ENCODE results near the gene CHD2.
A peak's percentile ranks its signal among the peaks of the same experiment; 100 is the strongest.
"Not testable (repeated sequence)": the region's sequence is repeated elsewhere in the genome, so short reads cannot be mapped to it uniquely, and the experiment has no call there.

The CHD2 gene

DNA sequence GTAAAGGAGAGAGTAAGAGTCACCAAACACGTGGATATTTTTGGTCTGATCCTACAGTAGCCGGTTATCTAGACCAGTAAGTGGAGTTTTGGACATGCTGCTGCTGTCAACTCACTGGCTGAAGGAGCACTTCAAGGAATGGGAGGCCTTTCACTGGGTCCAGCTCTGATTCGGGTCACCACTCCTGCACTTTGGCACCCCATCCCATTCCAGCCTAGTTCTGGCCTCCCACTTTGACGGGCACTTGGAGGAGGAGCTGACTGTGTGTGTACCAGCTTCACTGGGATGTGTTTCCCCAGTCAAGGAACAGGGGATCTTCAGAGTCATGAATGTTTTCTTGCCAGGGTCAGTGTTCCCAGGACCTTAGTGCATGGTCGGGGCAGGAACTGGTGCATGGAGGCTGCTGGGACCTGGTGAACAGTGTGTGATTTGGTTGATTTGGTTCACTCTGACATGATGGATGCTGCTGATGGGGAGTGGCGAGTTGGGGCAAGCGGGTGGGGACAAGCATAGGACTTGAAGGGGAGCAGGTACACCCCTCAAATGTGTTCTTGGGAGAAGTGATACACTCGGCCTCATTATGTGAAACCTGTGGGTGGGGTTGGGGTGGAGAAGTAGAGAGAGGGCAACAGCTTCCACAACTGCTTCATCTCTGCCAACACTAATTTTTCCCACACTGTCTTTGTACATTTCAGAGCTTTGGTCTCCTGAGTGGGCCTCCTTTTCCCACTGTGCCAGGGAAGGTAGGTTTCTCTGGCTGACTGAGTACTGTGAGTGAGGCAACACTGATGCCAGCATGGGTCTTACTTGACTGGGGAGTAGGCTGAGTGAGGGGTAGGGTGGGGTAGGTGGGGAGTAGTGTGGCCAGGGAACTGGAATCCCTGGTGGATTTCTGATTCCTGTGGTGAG, 124.8 kb downstream of the CHD2 start:
- DNase-seq, result no peak

DNA sequence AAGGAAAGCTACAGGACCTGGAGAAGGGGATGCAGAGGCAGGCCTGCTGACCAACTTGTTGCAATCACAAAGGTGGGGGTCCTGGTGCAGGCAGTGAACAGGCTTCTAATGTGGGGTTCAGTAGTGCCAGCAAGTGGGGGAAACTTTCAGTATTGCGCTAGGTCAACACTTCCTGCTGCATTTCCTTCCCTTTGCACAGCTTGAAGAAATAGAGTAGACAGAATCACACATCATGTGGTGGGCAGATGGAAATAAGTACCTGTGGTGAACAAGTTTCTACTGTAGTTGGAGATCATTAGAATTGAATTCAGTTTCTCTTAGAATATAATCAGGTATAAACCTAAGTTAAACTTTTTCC, 125.5 kb downstream of the CHD2 start:
- no peak for DNase-seq

DNA sequence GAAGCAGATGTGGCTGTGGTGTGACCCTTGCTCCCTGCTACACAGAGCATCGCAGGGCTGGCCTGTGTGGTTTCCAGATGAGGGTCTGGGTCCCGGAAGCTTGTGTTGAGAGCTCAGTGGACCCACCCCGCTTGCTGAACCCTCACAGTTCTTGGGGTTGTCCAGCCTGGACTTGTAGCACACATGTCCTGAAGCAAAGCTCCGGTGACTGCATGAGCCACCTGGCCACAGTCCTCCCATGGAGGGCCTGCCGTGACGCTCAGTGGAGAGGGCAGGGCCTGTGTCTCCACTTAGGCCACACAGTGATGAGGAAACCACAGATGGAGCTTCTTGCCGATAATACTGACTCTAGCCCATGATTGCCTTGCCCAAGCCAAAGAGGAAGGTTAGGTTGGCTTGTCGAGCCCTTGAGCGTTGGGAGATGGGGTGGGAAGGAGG, 126.3 kb downstream of the CHD2 start:
- DNase-seq, result no peak

DNA sequence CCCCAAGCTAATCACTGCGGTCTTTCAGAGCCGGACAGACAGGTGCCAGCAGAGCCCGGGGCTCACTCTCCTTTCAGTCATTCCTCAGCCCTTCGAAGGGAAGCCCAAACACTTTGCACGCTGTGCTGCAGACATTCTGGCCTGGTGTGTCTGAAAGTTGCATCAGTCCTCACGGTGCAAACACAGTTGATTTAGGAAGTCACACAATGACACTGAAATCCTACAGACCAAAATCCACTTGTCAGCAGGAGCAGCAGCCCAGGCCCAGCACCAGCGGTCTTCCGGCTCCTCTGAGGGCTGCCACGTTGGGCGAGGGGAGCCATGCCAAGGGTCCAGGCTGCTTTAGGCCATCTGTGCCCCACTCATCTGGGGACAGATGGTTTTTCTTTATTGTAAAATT, 127.3 kb downstream of the CHD2 start:
- no peak for DNase-seq

DNA sequence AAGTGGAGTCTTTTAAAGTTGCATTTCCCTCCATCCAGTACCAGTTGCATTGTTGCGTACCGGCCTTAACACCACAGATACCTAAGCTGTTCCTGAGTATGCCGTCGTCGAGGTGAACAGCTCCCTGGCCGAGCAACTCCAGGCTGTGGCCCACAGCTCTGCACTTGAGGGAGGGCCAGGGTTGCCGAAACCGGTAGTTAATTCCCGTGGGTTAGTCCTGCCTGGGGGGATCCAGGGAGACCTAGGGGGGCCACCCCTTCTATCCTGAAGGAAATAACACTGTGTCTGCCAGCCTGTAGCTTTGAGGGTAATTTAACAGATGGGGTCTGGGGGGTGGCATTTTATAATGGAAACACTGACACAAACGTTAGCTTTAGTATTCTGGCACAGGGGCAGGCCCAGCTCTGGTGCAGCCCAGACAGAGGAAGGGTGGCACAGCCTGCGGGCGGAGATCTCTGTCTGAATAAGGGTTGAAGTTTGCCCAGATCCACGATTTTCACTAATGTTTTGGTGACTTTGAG, 128.0 kb downstream of the CHD2 start:
- no peak for DNase-seq

DNA sequence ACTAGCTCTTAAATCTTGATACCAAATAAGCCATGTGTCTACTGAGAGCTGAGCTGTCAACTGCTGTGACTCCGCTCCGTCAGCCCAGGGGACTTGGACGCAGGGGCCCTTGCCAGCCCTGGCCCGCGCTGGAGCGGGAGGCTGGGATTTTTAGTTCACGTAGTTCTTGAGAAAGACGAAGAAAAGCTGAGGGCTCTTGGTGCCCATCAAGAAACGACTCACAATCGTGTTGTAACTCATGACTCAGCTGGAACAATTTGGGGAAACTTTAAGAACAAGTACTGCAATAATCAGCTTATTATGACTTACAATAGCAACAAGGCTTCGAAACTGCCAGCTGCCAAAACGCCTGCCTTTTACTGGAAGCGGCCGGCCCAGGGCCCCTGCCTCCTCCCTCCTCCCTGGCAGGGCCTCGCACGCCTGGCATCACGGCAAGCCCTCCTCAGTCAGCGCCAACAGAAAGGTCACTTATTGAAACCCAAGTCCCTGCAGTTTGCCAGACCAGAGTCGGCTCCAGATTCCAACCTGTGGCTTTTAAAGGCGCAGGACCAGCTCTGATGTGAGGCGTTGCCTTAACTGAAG, 128.6 kb downstream of the CHD2 start:
- DNase-seq, result no peak

DNA sequence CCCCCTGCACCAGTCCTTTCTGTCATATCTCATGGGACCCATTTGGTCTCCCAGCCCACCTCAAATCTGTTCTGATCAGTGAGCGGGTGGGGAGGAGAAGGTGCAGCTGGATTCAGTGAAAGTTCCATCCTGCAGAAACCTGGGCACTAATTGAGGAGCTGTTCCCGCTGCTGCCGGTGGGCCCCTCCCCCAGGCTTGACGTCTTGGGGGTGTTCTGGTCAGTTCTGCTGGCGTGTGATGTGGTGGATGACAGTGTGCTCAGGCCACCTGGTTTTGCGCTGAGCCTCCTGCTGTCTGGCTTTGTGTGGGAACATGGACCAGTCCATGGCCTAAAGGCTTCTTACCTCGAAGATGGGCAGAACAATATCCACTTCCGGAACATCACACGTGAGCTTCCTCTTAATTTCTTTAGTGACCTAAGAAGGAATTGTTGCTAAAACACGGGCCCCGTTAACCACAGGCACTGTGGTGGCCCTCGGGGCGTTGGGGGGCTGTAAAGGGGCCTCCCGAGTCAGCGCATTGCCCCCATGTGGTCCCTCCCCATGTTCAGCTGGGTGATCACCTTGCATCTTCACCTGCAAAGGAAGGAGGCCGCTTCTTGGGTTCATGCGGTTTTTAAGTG, 129.2 kb downstream of the CHD2 start:
- no peak for DNase-seq

DNA sequence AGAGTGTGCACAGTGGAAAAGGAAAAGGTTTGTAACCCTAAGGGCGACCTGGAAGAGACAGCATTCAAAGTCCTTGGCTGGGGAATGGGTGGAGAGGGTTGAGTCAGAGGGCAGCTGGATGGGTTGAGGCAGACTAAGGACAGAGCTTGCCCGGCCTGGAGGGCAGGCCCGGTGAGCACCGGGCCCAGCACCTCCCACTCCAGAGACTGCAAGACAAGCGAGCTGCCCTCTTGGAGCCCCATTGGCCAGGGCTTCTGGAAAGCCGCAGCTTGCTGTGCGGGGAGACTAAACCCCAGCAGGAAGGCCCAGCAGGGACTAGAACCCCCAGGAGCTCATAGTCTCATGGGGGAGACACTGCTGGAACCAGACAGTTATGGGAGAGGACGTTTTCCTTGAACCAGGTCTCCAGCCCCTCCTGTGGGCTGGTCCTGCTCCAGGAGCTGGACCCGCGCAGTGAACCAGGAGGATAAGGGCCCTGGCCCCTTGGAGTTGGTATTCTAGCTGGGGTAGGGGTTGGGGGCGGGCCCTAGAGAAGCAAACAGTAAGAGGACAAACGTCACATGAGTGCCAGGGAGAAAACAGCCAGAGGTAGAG, 129.8 kb downstream of the CHD2 start:
- DNase-seq, result no peak

DNA sequence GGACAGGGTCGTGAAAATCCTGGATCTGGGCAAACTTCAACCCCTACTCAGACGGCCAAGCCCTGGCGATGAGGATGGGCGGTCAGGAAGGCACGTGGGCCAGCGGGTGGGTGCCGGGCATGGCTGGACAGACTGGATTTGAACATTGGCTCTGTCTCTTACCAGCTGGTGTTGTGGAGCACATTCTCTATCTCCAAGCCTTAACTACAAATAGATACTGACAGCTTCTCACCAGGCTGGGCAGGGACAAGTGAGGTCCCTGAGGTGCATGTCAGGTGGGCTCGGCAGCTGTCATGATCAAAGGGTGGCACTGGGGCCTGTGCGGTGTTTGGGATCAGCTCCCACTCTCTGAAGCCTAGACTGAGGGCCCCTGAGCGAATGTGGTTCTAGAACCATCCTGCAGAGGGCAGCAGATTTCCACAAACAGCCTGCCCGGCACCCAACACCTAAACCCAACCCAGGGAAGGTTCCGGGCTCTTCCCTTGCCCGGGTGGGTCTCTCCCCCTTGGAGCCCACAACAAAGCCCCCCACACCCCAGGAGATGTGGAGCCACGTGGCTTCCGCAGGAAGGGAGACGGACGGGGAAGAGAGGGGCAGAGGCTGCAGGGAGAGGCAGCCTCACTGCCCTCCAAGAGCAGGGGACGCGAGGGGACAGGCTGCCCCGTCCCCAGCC, 130.4 kb downstream of the CHD2 start:
- peak; percentile 57 for DNase-seq

DNA sequence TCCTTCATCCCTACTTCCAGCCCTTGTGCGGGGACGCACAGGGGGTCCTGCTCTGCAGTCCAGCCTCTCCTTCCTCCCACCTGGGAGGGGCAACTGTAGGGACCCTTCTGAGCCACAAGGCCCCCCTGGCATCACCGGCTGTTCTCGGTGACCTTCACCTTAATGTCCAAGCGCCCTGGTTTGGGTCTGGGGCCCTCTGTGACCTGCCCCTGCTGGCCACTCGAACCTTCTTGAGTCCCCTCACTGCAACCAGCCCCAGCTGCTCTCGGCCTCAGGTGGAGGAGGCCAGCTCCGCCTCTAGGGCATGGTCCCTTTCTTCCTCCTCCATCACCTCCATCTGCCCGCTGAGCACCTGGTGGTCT, 131.0 kb downstream of the CHD2 start:
- DNase-seq, result no peak

DNA sequence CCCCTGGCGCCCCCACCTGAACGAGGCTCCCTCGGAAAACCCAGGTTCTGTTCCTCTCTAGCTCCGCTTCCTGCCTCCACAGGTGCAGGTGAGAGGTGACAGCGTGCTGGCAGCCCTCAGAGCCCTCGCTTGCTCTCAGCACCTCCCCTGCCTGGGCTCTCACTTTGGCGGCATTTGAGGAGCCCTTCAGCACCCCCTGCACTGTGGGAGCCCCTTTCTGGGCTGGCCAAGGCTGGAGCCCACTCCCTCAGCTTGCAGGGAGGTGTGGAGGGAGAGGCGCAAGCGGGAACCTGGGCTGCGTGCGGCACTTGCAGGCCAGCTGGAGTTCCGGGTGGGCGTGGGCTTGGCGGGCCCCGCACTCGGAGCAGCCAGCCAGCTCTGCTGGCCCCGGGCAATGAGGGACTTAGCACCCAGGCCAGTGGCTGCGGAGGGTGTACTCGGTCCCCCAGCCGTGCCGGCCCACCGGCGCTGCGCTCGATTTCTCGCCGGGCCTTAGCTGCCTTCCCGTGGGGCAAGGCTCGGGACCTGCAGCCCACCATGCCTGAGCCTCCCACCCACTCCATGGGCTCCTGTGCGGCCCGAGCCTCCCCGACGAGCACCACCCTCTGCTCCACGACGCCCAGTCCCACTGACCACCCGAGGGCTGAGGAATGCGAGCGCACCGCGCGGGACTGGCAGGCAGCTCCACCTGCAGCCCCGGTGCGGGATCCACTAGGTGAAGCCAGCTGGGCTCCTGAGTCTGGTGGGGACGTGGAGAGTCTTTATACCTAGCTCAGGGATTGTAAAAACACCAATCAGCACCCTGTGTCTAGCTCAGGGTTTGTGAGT, 131.6 kb downstream of the CHD2 start:
- DNase-seq, result not testable (repeated sequence)

DNA sequence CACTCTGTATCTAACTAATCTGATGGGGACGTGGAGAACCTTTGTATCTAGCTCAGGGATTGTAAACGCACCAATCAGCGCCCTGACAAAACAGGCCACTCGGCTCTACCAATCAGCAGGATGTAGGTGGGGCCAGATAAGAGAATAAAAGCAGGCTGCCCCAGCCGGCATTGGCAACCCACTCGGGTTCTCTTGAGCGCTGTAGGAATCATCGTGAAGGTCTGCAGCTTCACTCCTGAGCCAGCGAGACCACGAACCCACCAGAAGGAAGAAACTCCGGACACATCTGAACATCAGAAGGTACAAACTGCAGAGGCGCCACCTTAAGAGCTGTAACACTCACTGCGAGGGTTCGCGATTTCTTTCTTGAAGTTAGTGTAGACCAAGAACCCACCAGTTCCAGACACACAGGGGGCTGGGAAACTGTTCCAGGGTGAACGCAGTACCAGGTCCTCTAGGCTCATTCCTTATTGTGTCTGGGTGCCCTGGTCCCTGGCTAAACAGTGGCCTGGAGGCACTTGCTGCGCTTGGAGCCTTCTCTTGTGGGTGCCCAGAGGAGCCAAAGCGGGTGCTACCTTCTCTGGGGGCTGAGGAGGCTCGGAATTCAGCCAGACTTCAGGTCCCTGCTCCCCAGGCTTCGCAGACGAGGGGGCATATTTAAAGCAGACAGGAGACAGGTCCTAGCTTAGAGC, 132.5 kb downstream of the CHD2 start:
- not testable (repeated sequence) for DNase-seq

DNA sequence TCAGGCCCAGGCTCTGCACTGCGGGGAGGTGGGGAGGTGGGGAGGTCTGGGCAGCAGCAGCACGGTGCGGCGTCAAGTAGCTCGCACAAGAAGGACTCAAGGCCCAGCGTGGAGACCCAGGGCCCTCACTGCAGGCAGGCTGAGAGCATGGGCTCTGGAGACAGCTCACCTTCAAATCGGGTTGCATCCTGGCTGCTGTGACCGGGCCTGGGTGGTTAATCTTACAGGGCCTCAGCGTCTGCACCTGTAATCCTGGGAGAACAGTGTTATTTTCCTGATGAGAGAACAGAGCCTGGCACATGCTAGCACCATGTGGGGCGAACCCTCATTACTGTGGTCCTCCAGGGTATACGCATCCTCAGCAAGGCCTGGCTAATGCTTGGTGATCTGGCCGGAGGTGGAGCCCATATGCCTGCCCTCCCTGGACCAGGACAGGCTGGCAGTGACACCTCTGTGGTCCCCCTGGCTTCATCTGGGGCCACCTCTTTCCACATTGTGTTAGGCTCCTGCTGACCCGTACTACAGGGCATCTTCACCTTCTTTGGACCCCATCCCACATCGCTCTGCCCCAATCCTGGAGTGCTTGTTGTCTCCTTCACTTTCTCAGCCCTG, 133.4 kb downstream of the CHD2 start:
- DNase-seq, result no peak

DNA sequence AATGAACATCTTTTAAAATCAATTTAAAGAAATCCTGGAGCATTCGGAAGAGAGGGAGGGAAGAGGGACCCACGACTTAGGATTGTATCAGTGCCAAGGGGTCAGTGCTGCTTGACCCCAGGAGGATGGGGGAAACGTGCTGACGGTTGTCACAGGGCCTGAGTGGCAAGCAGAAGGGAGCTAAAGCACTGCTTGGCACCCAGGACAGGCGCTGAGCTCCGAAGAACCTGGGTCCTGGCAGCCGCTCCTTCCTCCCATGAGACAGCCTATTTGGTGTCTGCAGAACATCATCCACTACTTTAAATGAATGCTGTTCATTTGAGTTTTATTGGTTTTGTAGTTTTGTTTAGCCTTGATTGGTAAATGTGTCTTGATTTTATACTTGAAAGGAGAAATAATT, 134.4 kb downstream of the CHD2 start:
- DNase-seq, result no peak

DNA sequence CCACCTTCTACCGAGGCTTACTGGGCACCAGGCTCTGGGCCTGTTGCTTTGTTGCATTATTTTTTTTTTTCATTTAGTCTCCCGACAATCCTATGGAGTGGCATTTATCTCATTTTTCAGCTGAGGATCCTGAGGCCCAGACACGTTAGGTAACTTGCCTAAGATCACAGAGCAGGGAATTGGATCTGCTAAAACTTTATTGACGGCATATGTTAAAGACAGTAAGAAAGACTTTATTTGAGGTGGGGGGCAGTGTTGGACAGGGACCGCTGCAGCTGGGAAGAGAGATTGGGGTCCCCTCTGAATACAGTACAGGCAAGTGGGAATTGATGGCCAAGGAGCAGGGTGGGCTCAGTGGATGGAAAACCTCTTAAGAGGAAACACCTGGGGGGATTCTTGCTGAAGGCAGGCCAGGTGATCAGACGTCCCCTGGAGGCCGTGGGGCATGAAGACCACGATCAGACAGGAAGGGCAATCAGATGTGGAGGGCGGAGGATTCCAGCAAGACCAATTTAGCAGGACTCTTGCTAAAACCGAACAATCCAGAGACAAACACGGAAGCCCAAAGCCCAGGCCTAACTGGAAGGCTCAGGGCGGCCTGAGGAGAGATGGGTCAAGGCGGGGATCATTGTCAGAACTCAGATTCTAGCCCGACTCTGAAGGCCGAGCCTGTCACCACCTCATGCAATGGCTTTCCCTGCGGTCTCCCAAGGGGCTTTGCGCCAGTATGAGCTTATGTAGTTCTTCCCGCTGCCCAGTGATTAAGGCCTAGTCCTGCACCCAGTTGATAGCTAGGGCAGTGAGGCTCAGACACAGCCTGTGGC, 135.2 kb downstream of the CHD2 start:
- no peak for DNase-seq

DNA sequence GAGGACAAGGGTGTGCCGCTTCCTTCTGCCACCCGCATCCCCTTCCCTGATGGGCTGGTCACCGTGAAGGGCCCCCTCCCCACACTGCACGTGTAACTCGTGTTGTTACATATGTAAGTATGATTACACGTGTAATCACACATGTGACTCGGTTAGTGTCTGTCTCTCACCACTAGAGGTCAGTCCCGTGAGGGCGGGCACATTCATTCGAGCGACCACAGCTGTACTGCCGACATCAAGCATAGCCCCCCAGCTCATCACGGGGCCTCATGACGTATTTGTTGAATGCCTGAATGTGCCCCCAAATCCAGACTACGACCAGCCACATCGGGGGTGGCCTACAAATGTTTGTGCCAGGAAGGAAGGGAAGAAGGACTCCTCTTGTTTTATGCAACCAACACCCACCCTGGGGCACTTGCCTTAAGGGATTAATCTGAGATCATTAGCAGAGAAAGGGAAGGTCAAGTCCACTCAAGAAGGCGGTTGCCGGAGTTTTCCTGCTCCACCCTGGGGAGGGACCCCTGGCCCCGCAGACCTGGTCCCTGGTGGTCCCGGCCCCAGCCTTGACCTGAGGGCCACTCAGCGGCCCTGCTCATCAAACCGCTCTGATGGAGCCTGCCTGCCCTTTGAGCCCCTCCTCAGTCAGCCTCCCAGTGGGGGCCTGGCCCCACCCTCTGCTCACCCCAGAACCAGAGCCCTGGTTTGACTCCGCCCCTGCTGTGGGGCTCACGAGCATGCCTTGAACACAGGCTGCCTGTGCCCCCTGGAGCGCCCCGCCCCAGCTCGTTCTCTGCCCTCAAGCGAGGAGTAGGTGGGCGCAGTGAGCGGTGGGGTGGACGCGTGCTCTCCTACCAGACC, 136.1 kb downstream of the CHD2 start:
- DNase-seq, result no peak

DNA sequence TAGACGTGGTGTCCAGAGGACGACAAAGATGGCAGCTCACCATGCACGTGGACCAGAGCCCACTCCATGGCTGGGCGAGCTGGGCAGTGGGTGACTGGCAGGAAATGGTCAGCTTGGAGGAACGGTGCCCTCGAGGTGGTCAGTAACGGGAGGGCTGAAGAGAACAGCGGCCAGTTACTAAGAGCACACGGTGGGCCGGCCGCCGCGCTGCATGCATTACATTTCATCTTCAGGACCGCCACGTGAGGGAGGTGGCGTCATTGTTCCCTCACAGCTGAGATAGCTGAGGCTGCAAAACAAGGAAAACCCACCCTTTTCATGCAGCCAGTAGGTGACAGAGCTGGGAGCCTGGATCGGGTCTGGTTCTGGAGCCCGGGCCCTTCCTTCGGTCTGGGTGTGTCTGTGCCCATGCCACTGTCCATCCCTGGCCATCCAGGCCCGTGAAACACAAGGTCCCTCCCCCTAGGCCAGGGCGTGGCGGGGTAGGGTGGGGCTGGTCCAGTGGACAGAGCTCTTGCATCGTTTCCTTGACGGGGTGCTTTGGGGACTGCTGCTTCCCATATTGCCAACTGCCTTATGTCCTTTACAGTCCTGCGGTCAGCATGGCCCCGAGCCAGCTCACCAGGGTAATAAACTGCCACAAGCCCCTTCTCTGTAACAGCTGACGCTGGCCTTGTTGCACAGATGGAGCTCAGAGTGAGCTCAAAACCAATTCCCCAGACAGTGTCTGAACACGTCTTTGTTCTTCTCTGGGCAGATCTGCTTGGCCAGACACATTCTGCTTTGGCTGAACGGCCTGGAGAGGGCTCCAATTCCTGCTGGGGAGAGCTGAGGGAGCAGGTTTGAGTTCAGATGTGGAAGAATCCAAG, 137.1 kb downstream of the CHD2 start:
- no peak for DNase-seq
